Measurements from ENCODE around the gene PLCL2. TPM values are rescaled to one million over a fixed set of nuclear protein-coding genes. Genes with fewer than 3 reads are reported as not detected.

The PLCL2 gene
- total and polyA plus RNA-seq, 2 experiments from 2014 or later, result 1.6 to 9.7 TPM

DNA sequence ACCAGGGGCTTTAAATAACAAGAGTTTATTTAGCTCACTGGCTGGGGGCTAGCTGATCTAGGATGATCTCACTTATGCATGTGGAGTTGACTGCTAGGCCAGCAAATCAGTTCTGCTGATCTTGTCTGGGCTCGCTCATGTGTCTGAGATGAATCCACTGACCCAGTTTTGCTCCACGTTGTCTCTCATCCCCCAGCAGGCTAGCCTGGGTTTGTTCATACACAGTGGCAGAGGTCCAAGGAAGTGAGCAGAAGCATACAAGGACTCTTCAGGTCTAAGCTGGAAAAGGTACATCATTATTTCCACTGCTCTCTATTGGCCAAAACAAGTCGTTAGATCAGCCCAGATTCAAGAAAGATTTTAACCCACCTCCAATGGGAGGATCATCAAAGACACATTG is 238.0 kb downstream of the PLCL2 start:
- H3K4me1 Mint-ChIP-seq, result no peaks in the 10 kb centered on the region
- no peaks in the 10 kb centered on the region for H3K27me3 ChIP-seq (ENCODE audit: insufficient read depth)
- H3K36me3 ChIP-seq (ENCODE audit: insufficient read depth), result no peaks in the 10 kb centered on the region
- no peak for DNase-seq (ENCODE audit: low spot score)
- no peaks in the 10 kb centered on the region for H3K4me1 ChIP-seq (ENCODE audit: insufficient read depth)
- peaks cover 2% of the 10 kb centered on the region; the same call in 2 of the 3 replicates for H3K9me3 Mint-ChIP-seq
- no peak overlapping the region for H3K4me3 Mint-ChIP-seq
- H3K27ac Mint-ChIP-seq, result no peak overlapping the region
- H3K4me3 ChIP-seq, result no peak overlapping the region
- H3K79me2 ChIP-seq (replicated peaks; ENCODE audit: insufficient read depth), result no peaks in the 10 kb centered on the region
- H4K20me1 ChIP-seq (replicated peaks; ENCODE audit: insufficient read depth), result no peaks in the 10 kb centered on the region
- H3K36me3 Mint-ChIP-seq (ENCODE audit: low read depth), result no peaks in the 10 kb centered on the region
- no peak overlapping the region for H3K27ac ChIP-seq (ENCODE audit: low read depth)
- TF ChIP-seq, protein P1, sequence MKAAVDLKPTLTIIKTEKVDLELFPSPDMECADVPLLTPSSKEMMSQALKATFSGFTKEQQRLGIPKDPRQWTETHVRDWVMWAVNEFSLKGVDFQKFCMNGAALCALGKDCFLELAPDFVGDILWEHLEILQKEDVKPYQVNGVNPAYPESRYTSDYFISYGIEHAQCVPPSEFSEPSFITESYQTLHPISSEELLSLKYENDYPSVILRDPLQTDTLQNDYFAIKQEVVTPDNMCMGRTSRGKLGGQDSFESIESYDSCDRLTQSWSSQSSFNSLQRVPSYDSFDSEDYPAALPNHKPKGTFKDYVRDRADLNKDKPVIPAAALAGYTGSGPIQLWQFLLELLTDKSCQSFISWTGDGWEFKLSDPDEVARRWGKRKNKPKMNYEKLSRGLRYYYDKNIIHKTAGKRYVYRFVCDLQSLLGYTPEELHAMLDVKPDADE (IDR thresholded peaks at IDR 0.05), result no peak
- TF ChIP-seq, protein P2, sequence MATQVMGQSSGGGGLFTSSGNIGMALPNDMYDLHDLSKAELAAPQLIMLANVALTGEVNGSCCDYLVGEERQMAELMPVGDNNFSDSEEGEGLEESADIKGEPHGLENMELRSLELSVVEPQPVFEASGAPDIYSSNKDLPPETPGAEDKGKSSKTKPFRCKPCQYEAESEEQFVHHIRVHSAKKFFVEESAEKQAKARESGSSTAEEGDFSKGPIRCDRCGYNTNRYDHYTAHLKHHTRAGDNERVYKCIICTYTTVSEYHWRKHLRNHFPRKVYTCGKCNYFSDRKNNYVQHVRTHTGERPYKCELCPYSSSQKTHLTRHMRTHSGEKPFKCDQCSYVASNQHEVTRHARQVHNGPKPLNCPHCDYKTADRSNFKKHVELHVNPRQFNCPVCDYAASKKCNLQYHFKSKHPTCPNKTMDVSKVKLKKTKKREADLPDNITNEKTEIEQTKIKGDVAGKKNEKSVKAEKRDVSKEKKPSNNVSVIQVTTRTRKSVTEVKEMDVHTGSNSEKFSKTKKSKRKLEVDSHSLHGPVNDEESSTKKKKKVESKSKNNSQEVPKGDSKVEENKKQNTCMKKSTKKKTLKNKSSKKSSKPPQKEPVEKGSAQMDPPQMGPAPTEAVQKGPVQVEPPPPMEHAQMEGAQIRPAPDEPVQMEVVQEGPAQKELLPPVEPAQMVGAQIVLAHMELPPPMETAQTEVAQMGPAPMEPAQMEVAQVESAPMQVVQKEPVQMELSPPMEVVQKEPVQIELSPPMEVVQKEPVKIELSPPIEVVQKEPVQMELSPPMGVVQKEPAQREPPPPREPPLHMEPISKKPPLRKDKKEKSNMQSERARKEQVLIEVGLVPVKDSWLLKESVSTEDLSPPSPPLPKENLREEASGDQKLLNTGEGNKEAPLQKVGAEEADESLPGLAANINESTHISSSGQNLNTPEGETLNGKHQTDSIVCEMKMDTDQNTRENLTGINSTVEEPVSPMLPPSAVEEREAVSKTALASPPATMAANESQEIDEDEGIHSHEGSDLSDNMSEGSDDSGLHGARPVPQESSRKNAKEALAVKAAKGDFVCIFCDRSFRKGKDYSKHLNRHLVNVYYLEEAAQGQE (IDR thresholded peaks at IDR 0.05; ENCODE audit: unreplicated experiment), result no peak
- TF ChIP-seq NANOG (IDR thresholded peaks at IDR 0.05; ENCODE audit: borderline replicate concordance), result no peak
- no peak for TF ChIP-seq JUNB (IDR thresholded peaks at IDR 0.05; ENCODE audit: unreplicated experiment)
- no peak for TF ChIP-seq ZNF114 (CRISPR knock-in tag; IDR thresholded peaks at IDR 0.05)
- TF ChIP-seq STAT1 (IDR thresholded peaks at IDR 0.05; ENCODE audit: unreplicated experiment), result no peak
- TF ChIP-seq EZH2 (IDR thresholded peaks at IDR 0.05; ENCODE audit: low read depth, unreplicated experiment), result no peak
- no peak for TF ChIP-seq EZH2phosphoT487 (IDR thresholded peaks at IDR 0.05; ENCODE audit: unreplicated experiment)
- no peak for TF ChIP-seq CREB1 (CRISPR knock-in tag; IDR thresholded peaks at IDR 0.05; ENCODE audit: low read depth)
- TF ChIP-seq, protein P3, sequence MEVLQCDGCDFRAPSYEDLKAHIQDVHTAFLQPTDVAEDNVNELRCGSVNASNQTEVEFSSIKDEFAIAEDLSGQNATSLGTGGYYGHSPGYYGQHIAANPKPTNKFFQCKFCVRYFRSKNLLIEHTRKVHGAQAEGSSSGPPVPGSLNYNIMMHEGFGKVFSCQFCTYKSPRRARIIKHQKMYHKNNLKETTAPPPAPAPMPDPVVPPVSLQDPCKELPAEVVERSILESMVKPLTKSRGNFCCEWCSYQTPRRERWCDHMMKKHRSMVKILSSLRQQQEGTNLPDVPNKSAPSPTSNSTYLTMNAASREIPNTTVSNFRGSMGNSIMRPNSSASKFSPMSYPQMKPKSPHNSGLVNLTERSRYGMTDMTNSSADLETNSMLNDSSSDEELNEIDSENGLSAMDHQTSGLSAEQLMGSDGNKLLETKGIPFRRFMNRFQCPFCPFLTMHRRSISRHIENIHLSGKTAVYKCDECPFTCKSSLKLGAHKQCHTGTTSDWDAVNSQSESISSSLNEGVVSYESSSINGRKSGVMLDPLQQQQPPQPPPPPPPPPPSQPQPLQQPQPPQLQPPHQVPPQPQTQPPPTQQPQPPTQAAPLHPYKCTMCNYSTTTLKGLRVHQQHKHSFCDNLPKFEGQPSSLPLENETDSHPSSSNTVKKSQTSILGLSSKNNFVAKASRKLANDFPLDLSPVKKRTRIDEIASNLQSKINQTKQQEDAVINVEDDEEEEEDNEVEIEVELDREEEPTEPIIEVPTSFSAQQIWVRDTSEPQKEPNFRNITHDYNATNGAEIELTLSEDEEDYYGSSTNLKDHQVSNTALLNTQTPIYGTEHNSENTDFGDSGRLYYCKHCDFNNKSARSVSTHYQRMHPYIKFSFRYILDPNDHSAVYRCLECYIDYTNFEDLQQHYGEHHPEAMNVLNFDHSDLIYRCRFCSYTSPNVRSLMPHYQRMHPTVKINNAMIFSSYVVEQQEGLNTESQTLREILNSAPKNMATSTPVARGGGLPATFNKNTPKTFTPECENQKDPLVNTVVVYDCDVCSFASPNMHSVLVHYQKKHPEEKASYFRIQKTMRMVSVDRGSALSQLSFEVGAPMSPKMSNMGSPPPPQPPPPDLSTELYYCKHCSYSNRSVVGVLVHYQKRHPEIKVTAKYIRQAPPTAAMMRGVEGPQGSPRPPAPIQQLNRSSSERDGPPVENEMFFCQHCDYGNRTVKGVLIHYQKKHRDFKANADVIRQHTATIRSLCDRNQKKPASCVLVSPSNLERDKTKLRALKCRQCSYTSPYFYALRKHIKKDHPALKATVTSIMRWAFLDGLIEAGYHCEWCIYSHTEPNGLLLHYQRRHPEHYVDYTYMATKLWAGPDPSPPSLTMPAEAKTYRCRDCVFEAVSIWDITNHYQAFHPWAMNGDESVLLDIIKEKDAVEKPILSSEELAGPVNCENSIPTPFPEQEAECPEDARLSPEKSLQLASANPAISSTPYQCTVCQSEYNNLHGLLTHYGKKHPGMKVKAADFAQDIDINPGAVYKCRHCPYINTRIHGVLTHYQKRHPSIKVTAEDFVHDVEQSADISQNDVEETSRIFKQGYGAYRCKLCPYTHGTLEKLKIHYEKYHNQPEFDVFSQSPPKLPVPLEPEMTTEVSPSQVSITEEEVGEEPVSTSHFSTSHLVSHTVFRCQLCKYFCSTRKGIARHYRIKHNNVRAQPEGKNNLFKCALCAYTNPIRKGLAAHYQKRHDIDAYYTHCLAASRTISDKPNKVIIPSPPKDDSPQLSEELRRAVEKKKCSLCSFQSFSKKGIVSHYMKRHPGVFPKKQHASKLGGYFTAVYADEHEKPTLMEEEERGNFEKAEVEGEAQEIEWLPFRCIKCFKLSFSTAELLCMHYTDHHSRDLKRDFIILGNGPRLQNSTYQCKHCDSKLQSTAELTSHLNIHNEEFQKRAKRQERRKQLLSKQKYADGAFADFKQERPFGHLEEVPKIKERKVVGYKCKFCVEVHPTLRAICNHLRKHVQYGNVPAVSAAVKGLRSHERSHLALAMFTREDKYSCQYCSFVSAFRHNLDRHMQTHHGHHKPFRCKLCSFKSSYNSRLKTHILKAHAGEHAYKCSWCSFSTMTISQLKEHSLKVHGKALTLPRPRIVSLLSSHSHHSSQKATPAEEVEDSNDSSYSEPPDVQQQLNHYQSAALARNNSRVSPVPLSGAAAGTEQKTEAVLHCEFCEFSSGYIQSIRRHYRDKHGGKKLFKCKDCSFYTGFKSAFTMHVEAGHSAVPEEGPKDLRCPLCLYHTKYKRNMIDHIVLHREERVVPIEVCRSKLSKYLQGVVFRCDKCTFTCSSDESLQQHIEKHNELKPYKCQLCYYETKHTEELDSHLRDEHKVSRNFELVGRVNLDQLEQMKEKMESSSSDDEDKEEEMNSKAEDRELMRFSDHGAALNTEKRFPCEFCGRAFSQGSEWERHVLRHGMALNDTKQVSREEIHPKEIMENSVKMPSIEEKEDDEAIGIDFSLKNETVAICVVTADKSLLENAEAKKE (CRISPR knock-in tag; IDR thresholded peaks at IDR 0.05), result no peak
- TF ChIP-seq, protein P4, sequence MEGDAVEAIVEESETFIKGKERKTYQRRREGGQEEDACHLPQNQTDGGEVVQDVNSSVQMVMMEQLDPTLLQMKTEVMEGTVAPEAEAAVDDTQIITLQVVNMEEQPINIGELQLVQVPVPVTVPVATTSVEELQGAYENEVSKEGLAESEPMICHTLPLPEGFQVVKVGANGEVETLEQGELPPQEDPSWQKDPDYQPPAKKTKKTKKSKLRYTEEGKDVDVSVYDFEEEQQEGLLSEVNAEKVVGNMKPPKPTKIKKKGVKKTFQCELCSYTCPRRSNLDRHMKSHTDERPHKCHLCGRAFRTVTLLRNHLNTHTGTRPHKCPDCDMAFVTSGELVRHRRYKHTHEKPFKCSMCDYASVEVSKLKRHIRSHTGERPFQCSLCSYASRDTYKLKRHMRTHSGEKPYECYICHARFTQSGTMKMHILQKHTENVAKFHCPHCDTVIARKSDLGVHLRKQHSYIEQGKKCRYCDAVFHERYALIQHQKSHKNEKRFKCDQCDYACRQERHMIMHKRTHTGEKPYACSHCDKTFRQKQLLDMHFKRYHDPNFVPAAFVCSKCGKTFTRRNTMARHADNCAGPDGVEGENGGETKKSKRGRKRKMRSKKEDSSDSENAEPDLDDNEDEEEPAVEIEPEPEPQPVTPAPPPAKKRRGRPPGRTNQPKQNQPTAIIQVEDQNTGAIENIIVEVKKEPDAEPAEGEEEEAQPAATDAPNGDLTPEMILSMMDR (conservative IDR thresholded peaks at IDR 0.05; ENCODE audit: low read depth in 2 of 2), result no peak
- TF ChIP-seq POLR2AphosphoS5 (IDR thresholded peaks at IDR 0.05; ENCODE audit: low read depth), result no peak
- TF ChIP-seq ZNF331 (CRISPR knock-in tag; IDR thresholded peaks at IDR 0.05; ENCODE audit: low read depth), result no peak
- peaks cover 10% of the 10 kb centered on the region for H3K9me2 ChIP-seq (ENCODE audit: insufficient read depth)
- H2AFZ ChIP-seq, result no peak overlapping the region
- H3K27me3 Mint-ChIP-seq (ENCODE audit: insufficient read depth, low read depth, poor library complexity), result peaks cover 3% of the 10 kb centered on the region
- H3F3A ChIP-seq (replicated peaks; ENCODE audit: low read depth), result no peaks in the 10 kb centered on the region
- H3K4me2 ChIP-seq, result no peak overlapping the region
- no peak for ATAC-seq

All from GM23338 (cell line).